Upper lobe of left lung (tissue), 6 donors: ENCODE measurements around the gene FMNL2. TPM values are rescaled to one million over a fixed set of nuclear protein-coding genes. Genes with fewer than 3 reads are reported as not detected.

Experiments
- ATAC-seq, 2 donors: fragments of 200-7000 bp; cut with Tn5 transposase; one replicate each; pipeline ENCODE4 v1.9.1; 2022; ENCODE audit warnings: mild to moderate bottlenecking in 2 of 2, moderate library complexity in 2 of 2; ENCODE audit not compliant: low FRiP score in 2 of 2
- DNase-seq, 2 donors: peaks; one replicate each; pipeline ENCODE4 v3.0.0-alpha.2; 2019 to 2020
- H3K27ac ChIP-seq, 4 donors: fragments of 200-600 bp; sonication (generic); one replicate each; pipeline ENCODE4 v1.5.1; 2016 to 2019
- H3K27me3 ChIP-seq, 4 donors: fragments of 200-600 bp; sonication (generic); one replicate each; pipeline ENCODE4 v1.5.1; 2017 to 2019
- H3K36me3 ChIP-seq, 4 donors: fragments of 200-600 bp; sonication (generic); one replicate each; pipeline ENCODE4 v1.5.1; 2016 to 2019
- H3K4me1 ChIP-seq, 4 donors: fragments of 200-600 bp; sonication (generic); one replicate each; pipeline ENCODE4 v1.5.1; 2018 to 2019
- H3K4me3 ChIP-seq, 4 donors: fragments of 200-600 bp; sonication (generic); one replicate each; pipeline ENCODE4 v1.5.1; 2017 to 2019; ENCODE audit warnings: mild to moderate bottlenecking in 2 of 4, moderate library complexity in 1 of 4
- H3K9me3 ChIP-seq, 4 donors: fragments of 200-600 bp; sonication (generic); one replicate each; pipeline ENCODE4 v1.5.1; 2018 to 2019
- EP300 ChIP-seq, 4 donors: sonication (generic); formaldehyde crosslinking; IDR thresholded peaks; one replicate each; pipeline ENCODE4 v1.5.1; 2017; ENCODE audit warnings: antibody characterized with exemption in 4 of 4, control low read depth in 2 of 4
- POLR2A ChIP-seq, 4 donors: fragments of 450-650 bp; IDR thresholded peaks; one replicate each; pipeline ENCODE4 v1.5.1; 2016 to 2017; ENCODE audit warnings: antibody characterized with exemption in 4 of 4, mild to moderate bottlenecking in 2 of 4
- POLR2AphosphoS5 ChIP-seq, 2 donors: sonication (generic); formaldehyde crosslinking; IDR thresholded peaks; one replicate each; pipeline ENCODE4 v1.5.1; 2017; ENCODE audit warnings: antibody characterized with exemption in 2 of 2
- WGBS, 2 donors: methylation state at CpG; one replicate each; pipeline ENCODE4 v1.1.5; 2017 to 2018; 5-methylcytosine and 5-hydroxymethylcytosine counted together
- total RNA-seq, 6 donors: library from RNA; depleted of rRNA in 4 of 6; stranded (reverse); fragments of >200 nt in 4 of 6; gene quantifications; one replicate each; pipeline versions ENCODE4 v1.1.0 to v1.2.1, GENCODE V29; 2016 to 2021
- TF ChIP-seq, protein P1 (sequence below), 6 experiments: fragments of 450-650 bp in 4 of 6; fragments of 200-600 bp in 2 of 6; sonication (generic) in 2 of 6; IDR thresholded peaks; one replicate each; pipeline ENCODE4 v1.5.1; 2016 to 2019; ENCODE audit warnings: antibody characterized with exemption in 6 of 6
- donor health status: DM: no; HTN: no; CAD: no; lungs with moderate emphysema.
- donor health status: DM: no; HTN: yes; CAD: no; lungs with severe emphysema.

FMNL2 gene
- total RNA-seq, 6 donors from 2014 or later: 49.9 to 160 (median 66.9) TPM

DNA sequence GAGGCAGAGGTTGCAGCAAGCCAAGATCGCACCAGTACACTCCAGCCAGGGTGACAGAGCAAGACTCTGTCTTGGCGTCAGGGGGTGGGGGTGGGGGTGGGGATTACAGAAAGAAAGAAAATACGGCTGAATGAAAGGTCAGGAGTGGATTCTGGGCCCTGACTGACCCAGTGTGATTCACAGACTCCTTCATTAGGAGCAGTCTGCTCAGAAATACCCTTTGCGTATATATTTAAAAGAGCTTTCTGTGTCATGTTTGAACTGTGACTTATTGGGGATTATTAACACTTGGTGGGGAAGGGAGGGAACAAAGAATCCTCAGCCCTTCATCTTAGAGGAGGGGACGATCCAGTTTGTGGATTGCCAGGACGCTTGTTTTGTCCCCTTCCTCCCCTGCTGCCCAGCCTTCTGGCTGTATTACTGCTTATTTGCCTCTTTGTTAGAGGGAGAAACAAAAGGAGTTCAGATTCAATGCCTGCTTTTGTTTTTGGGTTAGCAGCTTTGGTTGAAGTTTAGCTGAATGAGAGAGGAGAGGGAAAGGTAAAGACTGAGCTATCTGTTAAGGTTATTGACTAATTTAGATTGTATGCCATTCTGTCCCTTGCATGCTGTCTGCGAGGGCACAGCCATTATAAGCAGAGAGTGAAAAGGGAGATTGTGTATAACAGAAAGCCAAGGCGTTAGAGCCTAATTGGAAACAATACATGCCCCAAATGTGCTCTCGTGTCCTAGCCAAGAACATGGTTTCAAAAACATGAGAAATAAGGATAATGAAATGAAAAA, 118.3 kb downstream of the FMNL2 start:
- WGBS, 2 donors: 87 to 91% methylated on average over 9 of the region's 9 CpGs
- Histone ChIP-seq H3K27me3 (no peaks in the 10 kb centered on the region), H3K9me3 (no peaks in the 10 kb centered on the region), H3K4me3 (no peak overlapping the region), H3K27ac (no peak overlapping the region), H3K4me1 (no peaks in the 10 kb centered on the region), H3K36me3 (no peaks in the 10 kb centered on the region)
- no peak for DNase-seq
- no peak for ATAC-seq
- TF ChIP-seq, protein P1, sequence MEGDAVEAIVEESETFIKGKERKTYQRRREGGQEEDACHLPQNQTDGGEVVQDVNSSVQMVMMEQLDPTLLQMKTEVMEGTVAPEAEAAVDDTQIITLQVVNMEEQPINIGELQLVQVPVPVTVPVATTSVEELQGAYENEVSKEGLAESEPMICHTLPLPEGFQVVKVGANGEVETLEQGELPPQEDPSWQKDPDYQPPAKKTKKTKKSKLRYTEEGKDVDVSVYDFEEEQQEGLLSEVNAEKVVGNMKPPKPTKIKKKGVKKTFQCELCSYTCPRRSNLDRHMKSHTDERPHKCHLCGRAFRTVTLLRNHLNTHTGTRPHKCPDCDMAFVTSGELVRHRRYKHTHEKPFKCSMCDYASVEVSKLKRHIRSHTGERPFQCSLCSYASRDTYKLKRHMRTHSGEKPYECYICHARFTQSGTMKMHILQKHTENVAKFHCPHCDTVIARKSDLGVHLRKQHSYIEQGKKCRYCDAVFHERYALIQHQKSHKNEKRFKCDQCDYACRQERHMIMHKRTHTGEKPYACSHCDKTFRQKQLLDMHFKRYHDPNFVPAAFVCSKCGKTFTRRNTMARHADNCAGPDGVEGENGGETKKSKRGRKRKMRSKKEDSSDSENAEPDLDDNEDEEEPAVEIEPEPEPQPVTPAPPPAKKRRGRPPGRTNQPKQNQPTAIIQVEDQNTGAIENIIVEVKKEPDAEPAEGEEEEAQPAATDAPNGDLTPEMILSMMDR (IDR thresholded peaks at IDR 0.05): no peak
- no peak for TF ChIP-seq POLR2A (IDR thresholded peaks at IDR 0.05)
- TF ChIP-seq EP300 (IDR thresholded peaks at IDR 0.05): no peak

- Histone ChIP-seq H3K4me3 (no peak overlapping the region), H3K27ac (no peak overlapping the region), H3K4me1 (no peaks in the 10 kb centered on the region), H3K27me3 (no peaks in the 10 kb centered on the region), H3K36me3 (no peaks in the 10 kb centered on the region), H3K9me3 (no peaks in the 10 kb centered on the region)
- WGBS, 2 donors: 84 to 96% methylated on average over 1 of the region's 1 CpG
- DNase-seq (no peak), ATAC-seq (no peak)
- TF ChIP-seq POLR2A (IDR thresholded peaks at IDR 0.05): no peak
- no peak for TF ChIP-seq POLR2AphosphoS5 (IDR thresholded peaks at IDR 0.05)
- TF ChIP-seq EP300 (IDR thresholded peaks at IDR 0.05): no peak
- TF ChIP-seq, protein P1 (IDR thresholded peaks at IDR 0.05): no peak
These were observed 119.4 kb downstream of the FMNL2 start for GRCh38 chr2:152454371-152454770.

DNA sequence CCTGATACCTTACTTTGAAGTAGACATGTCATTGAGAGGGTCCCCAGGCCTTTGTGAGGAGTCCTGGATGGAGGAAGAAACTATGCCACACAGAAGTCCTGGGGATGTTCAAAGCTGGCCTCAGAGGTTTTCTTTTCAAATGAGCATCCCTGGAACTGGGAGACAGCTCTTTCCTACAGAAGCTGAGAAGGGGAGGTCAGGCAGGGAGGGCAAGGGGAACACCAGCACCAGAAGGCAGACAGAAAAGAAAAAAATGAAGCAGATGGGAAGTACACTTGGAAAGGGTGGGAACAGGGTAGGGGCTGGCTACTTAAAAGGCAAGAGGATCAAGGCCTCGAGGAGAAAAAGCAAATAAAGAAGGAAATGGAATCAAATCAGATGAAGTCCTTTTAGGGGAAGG, 120.0 kb downstream of the FMNL2 start:
- no peak overlapping the region for H3K27ac ChIP-seq
- H3K27me3 ChIP-seq: no peaks in the 10 kb centered on the region
- H3K36me3 ChIP-seq: no peaks in the 10 kb centered on the region
- H3K9me3 ChIP-seq: no peaks in the 10 kb centered on the region
- H3K4me3 ChIP-seq: no peak overlapping the region
- 41 to 42% methylated on average over 1 of the region's 1 CpG for WGBS, 2 donors
- ATAC-seq (no peak), DNase-seq (no peak)
- no peak for TF ChIP-seq EP300 (IDR thresholded peaks at IDR 0.05)
- TF ChIP-seq, protein P1 (IDR thresholded peaks at IDR 0.05): no peak
- TF ChIP-seq POLR2AphosphoS5 (IDR thresholded peaks at IDR 0.05): no peak
- no peak for TF ChIP-seq POLR2A (IDR thresholded peaks at IDR 0.05)
- no peaks in the 10 kb centered on the region for H3K4me1 ChIP-seq

DNA sequence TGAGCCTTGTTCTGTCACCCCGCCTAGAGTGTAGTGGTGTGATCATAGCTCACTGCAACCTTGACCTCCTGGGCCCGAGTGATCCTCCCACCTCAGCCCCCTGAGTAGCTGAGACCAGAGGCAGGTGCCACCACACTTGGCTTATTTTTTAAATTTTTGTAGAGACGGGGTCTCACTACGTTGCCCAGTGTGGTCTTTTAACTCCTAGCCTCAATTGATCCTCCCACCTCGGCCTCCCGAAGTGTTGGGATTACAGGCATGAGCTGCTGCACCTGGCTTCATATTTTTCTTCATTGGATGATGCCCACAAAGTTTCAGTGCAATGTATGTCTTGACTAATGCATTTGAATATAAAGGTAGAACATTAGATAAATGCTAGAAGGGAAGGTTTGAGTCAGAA, 120.8 kb downstream of the FMNL2 start:
- ATAC-seq (no peak), DNase-seq (no peak)
- WGBS, 2 donors: 95 to 96% methylated on average over 6 of the region's 6 CpGs
- Histone ChIP-seq H3K27me3 (no peaks in the 10 kb centered on the region), H3K4me3 (no peak overlapping the region), H3K9me3 (no peaks in the 10 kb centered on the region), H3K36me3 (no peaks in the 10 kb centered on the region), H3K4me1 (no peaks in the 10 kb centered on the region), H3K27ac (no peak overlapping the region)
- TF ChIP-seq POLR2A (IDR thresholded peaks at IDR 0.05): no peak
- TF ChIP-seq, protein P1 (IDR thresholded peaks at IDR 0.05): no peak
- no peak for TF ChIP-seq POLR2AphosphoS5 (IDR thresholded peaks at IDR 0.05)
- TF ChIP-seq EP300 (IDR thresholded peaks at IDR 0.05): no peak

DNA sequence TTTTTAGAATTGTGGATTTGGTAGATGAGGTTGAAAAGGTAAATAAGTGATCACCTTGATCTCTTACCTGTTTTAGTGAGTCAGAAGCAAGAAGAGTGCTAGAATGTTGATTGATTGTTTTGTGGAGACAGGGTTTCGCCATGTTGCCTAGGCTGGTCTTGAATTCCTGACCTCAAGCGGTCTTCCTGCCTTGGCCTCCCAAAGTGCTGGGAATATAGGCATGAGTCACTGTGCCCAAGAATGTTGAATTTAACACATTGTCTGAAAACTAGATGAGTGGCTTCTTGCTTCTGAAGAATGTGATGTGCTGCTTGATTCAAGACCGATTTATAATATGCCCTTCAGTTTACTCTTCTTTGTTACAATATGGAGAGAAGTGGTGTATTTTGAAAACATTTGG, 121.3 kb downstream of the FMNL2 start:
- TF ChIP-seq POLR2AphosphoS5 (IDR thresholded peaks at IDR 0.05) (no peak), EP300 (IDR thresholded peaks at IDR 0.05) (no peak)
- Histone ChIP-seq H3K4me1 (no peaks in the 10 kb centered on the region), H3K36me3 (no peaks in the 10 kb centered on the region), H3K27me3 (no peaks in the 10 kb centered on the region), H3K9me3 (no peaks in the 10 kb centered on the region), H3K27ac (no peak overlapping the region), H3K4me3 (no peak overlapping the region)
- 96 to 97% methylated on average over 3 of the region's 3 CpGs for WGBS, 2 donors
- ATAC-seq (no peak), DNase-seq (no peak)
